GM19468 (cell line): ENCODE results near the gene PDAP1.
"Not testable (repeated sequence)": the region's sequence is repeated elsewhere in the genome, so short reads cannot be mapped to it uniquely, and the experiment has no call there.

Experiments
- ATAC-seq: cut with Tn5 transposase; IDR thresholded peaks from one replicate; pipeline ENCODE4 v1.9.1; 2021; ENCODE audit warnings: mild to moderate bottlenecking, moderate library complexity, moderate number of reproducible peaks; ENCODE audit not compliant: unreplicated experiment; ENCODE audit errors: extremely low read depth

Gene PDAP1

DNA sequence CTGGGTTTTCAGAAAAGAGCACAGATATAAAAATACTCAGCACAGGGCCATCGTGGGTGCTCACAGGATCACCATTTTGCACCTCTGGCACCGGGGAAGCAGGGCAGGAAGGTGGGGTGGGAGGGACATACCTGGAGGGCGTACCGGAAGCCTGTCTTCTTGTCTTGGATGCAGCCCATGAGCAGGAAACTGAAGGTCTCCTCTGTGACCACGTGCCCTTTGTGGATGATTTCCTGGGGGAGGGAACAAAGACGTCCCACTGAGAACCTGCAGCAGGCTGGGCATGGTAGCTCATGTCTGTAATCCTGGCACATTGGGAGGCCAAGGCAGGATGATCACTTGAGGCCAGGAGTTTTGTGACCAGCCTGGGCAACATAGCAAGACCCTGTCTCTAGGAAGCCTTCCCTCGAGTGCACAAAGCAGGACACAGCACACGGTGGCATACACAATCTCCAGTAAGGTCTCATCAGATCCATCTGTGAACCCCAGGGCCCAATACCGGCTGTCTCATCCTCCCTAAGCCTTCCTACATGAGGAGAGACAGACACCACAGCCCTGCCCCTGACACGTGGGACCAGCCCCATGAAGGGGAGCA lies 20.7 kb upstream of the PDAP1 start:
- no peak for ATAC-seq

DNA sequence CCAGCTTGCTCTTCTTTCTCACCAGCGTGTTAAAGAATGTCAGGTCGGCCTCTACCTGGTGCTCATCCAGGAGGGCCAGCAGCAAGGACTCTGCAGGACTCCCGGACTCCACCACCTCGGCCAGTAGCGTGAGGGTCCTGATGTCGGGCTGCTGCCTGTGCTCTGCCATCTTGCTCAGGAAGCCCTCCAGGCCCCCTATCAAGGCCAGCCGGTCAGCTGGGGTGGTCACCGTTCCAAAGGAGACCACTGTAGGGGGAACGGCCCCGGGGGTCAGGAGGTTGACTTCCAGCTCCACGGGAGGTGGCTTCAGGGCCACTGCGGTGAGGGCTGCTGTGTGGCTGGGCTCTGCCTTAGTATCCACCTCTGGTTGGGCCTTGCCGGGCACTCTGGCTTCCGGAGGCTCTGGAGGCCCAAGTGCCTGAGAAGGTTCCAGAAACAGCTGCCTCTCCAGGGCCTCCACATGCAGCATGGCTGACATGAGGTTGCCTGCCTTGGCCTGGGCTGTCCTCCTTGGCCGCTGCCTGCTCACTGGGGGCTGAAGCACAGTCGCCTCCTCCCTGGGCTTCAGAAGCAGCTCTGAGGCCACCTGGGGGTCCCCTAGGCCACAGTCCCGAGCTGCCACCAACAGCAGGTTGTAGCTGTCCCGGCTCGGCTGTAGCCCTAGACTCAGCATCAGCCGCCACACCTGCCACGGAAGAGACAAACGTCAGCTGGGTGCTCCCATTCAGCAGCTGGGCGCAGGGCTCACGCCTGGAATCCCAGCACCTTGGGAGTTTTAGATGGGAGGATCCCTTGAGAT lies 16.7 kb upstream of the PDAP1 start:
- no peak for ATAC-seq

DNA sequence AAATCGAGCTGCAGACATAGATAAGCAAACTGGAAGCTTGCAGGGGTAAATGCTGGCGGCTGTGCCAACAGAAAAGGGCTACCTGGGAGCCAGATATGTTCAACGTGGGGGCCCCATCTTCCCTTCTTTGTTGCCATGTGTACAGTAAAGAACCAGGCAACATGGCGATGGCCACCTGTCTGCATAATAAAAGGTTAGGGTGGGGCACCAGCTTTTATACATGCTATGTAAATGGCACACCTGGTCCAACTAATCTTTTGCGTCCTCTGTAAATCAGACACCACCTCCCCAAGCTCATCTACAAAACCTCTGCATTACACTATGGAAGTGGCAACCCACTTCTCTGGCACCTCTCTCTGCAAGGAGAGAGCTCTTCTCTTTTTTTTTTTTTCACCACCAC lies 14.2 kb upstream of the PDAP1 start:
- no peak for ATAC-seq

DNA sequence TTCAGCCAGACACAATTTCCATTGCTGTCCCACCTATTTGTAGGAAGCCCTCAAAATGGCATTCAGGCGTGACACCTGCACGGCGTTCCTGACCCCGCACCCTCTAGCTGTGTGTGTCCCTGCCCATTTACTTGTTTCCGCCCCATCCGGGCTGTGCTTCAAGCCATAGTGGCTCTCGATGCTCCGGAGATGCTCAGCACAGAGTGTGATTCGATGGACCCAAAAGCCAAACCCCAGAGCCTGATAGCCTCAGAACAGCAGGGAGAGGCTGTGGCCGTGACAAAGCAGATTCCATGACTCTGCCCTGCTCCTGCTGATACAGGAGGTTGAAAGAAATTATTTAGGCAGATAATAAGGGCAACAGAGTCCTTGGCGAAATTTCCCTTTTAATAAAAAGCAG lies 13.8 kb upstream of the PDAP1 start:
- no peak for ATAC-seq

DNA sequence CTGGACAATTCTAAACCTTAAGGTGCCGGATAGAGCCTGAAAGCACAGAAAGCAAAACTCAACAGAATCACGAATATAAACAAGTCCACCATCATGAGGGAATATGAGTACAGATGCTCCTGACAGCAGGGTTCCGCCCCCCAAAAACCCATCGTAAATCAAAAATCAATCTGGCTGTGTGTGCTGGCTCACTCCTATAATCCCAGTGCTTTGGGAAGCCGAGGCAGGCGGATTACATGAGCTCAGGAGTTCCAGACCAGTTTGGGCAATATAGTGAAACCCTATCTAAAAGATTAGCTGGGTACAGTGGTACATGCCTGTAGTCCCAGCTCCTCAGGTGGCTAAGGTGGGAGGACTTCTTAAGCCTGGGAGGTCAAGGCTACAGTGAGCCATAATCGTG lies 12.6 kb upstream of the PDAP1 start:
- no peak for ATAC-seq

DNA sequence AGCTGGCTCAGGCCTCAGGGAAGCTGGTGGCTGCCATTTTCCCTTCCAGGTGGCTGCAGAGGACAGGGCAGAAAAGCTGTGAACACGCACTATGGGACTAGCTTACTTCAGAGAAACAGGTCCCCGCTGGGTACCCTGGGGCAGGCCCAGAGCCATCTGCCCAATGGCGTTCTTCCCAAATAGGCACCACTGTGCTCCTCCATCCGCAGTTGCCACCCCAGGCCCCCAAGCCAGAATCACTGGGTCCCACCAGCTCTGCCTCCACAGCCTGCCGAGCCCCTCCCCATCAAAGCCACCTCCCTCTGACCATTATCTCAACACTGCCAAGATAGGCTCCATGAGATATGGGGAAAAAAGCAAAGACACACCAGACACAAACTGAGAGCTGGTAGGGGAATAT lies 11.8 kb upstream of the PDAP1 start:
- ATAC-seq: no peak

DNA sequence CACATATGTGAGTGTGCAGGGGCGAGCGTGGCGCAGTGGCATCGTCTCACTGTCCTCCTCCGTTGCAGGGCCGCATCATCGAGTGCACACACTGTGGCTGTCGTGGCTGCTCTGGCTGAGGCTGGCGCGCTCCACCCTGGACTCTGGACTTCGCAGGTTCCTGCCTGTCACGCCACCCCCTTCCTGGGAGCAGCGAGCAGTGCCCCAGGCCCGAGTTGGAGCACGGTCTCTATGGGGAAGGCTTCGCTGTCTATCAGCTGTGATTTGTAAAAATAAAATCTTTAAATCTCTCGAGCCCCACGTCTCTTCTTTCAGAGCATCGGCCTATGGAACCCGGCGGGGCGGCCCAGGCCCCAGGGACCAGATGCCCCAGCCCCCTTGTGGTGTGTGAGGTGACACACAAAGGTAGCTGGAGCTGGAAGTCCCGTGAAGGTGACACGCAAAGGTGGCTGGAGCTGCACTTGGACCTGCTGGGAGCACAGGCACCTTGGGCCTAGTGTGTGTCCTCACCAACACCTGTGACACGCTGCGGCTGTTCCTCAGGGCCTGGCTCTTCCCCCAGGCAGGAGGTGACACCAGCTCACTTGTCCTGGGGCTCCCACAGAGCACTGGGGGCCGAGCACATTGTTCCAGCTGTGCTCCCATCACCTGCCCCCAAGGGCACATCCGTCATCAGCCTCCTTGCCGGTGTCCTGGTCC lies 11.1 kb upstream of the PDAP1 start:
- ATAC-seq: no peak

DNA sequence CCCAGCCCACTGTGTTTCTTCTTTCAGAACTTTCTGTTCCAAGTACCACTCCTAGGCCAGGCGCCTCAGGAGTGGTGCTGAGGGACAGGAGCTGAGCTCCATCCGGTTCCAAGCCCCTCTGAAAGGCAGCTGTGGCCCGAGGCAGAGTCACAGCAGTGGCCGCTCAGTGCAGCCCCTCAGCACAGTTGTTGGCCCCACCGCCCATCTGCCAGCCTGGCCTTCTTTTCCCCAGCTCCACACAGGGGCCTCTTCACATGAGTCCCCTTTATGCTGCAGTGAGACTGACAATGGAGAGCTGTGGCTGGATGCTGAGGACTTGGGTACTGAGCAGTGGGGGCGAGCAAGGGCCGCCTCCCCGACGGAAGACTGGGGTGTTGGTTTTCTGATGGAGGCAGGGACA lies 9.9 kb upstream of the PDAP1 start:
- ATAC-seq: no peak

DNA sequence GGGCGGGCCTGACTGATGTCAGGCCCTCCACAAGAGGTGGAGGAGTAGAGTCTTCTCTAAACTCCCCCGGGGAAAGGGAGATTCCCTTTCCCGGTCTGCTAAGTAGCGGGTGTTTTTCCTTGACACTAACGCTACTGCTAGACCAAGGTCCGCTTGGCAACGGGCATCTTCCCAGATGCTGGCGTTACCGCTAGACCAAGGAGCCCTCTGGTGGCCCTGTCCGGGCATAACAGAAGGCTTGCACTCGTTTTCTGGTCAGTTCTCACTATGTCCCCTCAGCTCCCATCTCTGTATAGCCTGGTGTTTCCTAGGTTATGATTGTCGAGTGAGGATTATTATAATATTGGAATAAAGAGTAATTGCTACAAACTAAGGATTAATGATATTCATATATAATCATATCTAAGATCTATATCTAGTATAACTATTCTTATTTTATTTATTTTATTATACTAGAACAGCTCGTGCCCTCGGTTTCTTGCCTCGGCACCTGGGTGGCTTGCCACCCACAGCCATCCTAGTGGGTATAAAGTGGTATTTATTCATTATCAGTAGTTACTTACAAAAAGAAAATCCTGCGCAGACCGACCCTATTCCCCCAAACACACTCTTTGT lies 7.2 kb upstream of the PDAP1 start:
- ATAC-seq: not testable (repeated sequence)

DNA sequence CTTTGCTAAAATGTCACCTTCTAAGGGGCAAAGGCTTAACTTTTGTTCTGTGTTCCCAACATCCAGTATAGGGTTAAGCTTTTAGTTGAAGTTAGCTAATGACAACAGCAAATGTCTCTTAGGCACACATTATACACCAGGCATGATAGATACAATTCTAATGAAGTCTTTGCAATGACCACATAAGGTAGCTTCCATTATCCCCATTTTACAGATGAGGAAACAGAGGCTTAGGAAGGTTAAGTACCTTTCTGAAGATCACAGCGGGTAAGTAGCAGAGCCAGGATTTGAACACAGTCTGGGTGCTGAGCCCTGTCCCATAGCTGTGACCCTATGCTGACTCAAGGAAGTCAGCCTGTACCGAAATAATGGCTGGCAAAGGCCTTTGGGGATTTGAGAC lies 2.2 kb upstream of the PDAP1 start:
- ATAC-seq: no peak

DNA sequence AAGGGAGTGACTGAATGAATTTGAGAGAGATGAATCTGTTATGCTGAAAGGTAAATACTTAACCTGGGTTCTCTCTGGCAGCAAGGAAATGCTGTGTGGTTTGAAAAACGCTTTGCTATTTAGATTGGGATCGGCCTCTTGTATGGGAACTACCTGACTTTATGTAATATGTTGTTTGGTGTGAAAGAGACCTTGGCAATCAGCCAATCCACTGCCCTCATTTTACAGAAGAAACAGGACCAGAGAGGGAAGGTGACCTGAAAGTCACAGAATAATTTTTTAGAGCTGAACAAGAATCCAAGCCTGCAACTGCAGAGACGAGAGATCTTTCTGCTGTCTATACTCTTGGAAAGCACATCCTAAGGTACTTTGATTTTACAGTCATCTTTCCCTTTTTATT lies 1.4 kb upstream of the PDAP1 start:
- no peak for ATAC-seq

DNA sequence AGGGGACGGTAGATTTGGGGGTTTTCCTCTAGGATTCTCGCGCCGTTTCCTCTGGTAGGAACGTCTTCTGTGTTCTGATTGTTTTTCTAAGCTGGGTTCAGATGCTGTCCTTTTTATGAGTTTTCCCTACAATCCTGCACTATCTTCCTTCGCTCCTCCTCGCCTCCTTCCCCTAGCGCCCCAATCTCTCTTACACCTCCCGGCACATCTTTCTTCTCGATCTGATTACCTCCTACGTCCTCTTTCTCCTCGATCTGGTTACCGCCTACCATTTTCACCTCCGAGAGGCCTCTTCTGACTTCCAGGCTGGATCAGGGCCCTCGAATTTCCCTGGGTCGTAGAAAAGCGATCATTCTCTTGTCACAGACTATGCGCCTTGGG lies 785 bp upstream of the PDAP1 start:
- ATAC-seq: no peak

DNA sequence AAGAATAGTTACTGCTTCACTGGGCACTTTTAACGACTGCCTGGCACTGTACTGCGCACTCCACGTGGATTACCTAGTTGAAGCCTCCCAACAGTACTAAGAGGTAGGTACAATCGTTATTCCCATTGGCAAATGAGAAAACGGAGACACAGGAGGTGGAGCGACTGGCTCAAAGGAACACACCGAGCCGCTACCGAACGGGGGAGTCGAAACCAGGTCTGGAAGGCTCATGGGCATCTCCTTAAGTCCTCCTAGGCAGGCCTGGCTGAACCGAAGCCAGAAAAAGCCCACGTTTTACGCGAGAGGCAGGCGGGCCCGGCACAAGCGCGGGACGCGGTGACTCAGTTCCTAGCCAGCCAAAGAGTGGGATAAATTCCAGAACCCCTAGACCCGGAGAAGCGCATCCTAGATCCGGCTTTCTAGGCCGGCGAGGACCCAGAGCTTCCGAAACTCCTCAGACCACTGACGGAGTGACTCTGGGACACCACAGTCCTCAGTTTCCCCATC lies 472 bp downstream of the PDAP1 start:
- ATAC-seq: no peak

DNA sequence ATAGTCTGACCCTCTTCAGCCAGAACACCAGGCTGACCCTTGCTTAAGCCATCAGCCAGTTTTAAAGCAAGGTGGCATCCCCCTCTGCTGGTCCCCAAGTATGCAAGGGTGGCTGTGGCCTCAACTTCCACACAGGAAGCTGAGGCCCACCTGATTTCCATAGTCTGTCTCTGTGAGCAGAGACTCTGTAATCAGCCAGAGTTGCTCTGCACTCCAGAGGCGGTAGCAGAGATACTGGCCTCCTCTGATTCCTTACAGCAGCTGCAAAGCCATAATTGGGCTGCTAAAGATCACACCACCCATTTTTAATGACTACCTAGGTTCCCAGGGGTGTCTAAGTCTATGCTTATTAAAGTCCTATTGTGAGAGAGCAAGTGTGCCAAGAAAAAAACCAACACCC lies 1.8 kb downstream of the PDAP1 start:
- no peak for ATAC-seq

DNA sequence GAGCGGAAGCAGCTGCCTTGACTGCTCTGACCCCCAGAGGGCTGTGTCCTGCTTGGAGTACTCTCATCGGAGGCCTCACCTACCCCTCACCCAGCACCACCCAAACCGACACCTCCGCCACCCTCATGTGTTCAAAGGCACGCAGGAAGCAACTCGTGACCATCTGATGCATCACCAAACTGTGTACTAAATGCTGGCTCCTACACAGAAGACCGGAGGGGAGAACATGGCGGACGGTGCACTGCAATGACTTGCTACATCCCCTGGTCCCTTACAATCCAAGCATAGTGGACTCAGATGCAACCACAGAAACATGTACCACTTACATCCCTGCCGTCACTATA lies 3.4 kb downstream of the PDAP1 start:
- ATAC-seq: no peak

DNA sequence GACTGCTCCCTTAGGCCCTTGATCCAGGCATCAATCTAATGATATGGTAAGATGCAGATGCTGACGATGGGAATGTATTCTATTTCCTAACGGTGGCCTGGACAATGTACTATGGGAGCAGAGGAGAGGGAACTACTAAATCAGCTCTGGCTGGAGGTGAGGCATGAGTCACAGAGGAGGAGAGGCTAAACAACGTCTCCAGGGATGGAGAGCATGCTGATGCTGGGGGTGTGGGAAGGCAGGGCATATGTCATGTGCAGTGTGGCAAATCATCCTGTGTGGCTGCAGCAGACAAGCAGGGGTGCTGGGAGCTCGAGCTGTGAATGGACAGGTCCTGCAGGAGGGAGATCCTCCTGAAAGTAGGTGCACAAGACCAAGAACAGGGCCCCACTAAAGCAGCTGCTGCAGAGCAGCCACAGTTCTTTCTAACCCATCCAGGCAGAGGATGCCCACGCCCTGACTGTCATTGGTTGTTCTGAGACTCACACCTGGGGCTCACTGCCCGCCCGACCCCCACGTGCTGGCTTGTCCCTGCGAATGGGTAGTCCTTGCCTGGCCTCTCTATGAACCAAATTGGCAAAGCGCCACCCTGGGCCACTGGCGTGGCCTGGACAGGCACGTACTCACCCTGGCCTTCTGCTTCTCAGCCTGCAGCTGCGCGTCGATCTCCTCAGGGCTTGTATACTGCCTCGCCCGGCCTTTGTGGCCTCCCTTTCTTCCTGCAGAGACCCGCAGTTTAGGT lies 4.0 kb downstream of the PDAP1 start:
- ATAC-seq: no peak

DNA sequence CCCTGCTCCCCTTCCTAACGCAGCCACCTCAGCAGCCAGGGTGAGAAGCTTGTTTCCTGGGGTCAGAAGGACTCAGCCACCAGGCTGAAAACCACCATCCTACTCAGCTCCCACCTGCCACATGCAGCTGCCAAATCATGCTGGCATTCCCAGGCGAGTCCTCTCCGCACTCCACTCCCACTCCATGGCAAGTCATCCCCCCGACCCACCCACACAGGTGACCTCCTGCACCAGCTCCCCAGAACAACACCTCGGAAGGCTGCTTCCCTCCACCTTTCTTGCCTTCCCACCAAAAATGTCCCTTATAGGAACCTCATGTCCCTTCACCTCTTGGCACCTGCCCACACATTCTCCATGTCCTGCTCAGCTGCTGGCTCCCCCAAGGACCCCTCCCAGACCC lies 4.6 kb downstream of the PDAP1 start:
- ATAC-seq: no peak

DNA sequence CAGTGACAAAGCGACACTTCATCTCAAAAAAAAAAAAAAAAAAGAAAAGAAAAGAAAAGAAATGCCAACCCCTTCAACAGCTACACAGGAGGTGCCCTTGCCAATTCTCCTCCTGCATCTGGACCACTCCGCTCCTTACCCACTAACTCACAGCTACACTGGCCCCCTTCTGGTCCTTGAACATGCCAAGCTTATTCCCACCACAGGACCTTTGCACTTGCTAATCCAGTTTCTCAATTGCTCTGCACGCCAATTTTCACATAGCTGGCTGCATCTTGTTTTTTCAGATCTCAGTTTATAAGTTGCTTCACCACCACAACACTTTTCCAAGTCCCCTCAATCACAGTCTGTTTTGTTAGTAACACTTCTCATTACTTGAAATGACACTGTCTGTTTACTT lies 5.5 kb downstream of the PDAP1 start:
- ATAC-seq: no peak

DNA sequence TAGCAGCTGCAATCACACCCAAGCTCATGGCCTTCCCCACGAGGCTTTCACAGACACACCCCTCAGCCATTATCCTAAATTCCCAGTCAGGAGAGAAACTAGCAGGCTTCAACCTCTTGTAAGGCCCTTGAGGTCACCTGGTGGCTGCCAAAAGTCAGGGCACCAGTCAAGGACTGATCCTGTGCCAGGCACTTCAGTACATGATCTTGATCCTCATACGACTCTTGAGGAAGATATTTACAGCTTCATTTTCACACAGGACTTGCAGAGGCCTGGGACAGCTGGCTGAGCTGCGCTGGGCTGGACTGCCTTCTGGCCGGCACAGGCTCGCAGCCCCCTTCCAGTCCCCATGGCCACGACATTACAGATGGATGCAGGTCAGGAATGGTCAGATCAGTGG lies 8.8 kb downstream of the PDAP1 start:
- ATAC-seq: no peak

DNA sequence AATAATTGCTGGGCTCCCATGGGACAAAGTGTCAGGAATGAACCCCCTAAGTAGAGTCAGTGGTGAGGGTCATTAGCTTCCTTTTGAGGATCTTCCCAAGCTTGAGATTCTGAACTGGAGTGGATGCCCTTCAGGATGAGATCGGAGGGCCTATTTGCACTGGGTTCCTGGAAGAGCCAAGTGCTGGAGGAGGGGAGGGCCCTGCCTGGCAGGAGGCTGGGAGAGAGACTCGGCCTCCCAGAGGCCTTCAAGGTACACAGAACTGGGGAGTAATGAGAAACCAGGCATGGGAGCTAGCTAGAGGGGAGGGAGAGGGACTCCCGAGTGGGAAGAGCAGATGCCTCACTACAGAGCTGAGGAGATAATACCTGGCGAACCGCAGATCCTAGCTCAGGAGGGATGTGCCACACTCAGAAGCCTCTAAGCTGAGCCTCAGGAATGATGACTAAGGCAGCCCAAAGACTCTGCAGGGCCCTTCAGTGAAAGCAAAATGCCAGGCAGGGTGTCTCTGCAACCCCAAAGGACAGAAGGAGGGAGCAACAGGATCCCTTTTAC lies 9.4 kb downstream of the PDAP1 start:
- ATAC-seq: no peak
